PC-9 (cell line): ENCODE results near the gene ANXA11. TPM values are rescaled to one million over a fixed set of nuclear protein-coding genes. Genes with fewer than 3 reads are reported as not detected.
"Not testable (repeated sequence)": the region's sequence is repeated elsewhere in the genome, so short reads cannot be mapped to it uniquely, and the experiment has no call there.

Experiments used
- Bru-seq: library from RNA; stranded (reverse); fragments of 400-500 nt; gene quantifications from one replicate; lab custom pipeline; 2021; lab: Mats Ljungman, UMichigan
- BruChase-seq, 2 experiments: library from RNA; stranded (reverse); fragments of 400-500 nt; gene quantifications; one replicate each; lab custom pipeline; 2021; lab: Mats Ljungman, UMichigan
- BruUV-seq: library from RNA; stranded (reverse); fragments of 400-500 nt; replicated peaks from 2 replicates; lab custom pipeline; 2021; lab: Mats Ljungman, UMichigan
- CTCF ChIA-PET: fragments of 300-600 bp; sonication (Branson Sonifier 250); formaldehyde crosslinking; loops from one replicate; lab custom pipeline; 2022; ENCODE audit warnings: antibody characterized with exemption; lab: Charles Lee
- POLR2A ChIA-PET: fragments of 300-600 bp; sonication (Branson Sonifier 250); formaldehyde crosslinking; loops from one replicate; lab custom pipeline; 2022; ENCODE audit warnings: antibody characterized with exemption; ENCODE audit not compliant: unreplicated experiment; lab: Charles Lee
- DNase-seq, 2 experiments: peaks; one replicate each; pipeline versions ENCODE4 v3.0.0 to v3.0.0-alpha.2; 2015 to 2022; ENCODE audit warnings: mixed read lengths in 1 of 2
- H2AFZ ChIP-seq: fragments of 200-600 bp; sonication (generic); 2 replicates; pipeline ENCODE4 v1.8.1; 2017; ENCODE audit warnings: antibody characterized with exemption
- H3F3A ChIP-seq: fragments of 200-600 bp; sonication (generic); 2 replicates; pipeline ENCODE4 v1.8.1; 2017; ENCODE audit warnings: antibody characterized with exemption, mild to moderate bottlenecking, low read depth; ENCODE audit not compliant: insufficient read depth
- H3K27ac ChIP-seq: fragments of 200-600 bp; sonication (generic); 2 replicates; pipeline ENCODE4 v1.6.1; 2016; ENCODE audit warnings: mixed run types
- H3K27me3 ChIP-seq: fragments of 200-600 bp; sonication (generic); 2 replicates; pipeline ENCODE4 v1.6.1; 2016; ENCODE audit warnings: low read depth, mixed run types; ENCODE audit not compliant: insufficient read depth
- H3K36me3 ChIP-seq: fragments of 200-600 bp; sonication (generic); 2 replicates; pipeline ENCODE4 v1.6.1; 2016; ENCODE audit warnings: low read depth, mixed run types
- H3K4me1 ChIP-seq: fragments of 200-600 bp; sonication (generic); replicated peaks from 2 replicates; pipeline ENCODE4 v1.6.1; 2016; ENCODE audit warnings: mixed run types; ENCODE audit not compliant: insufficient read depth
- H3K4me2 ChIP-seq: fragments of 200-600 bp; sonication (generic); 2 replicates; pipeline ENCODE4 v1.6.1; 2017; ENCODE audit warnings: mixed run types
- H3K4me3 ChIP-seq: fragments of 200-600 bp; sonication (generic); 2 replicates; pipeline ENCODE4 v1.6.1; 2016; ENCODE audit warnings: mixed run types
- H3K79me2 ChIP-seq: fragments of 200-600 bp; sonication (generic); 2 replicates; pipeline ENCODE4 v1.6.1; 2017; ENCODE audit warnings: low read depth, mixed run types
- H3K9me2 ChIP-seq: fragments of 200-600 bp; sonication (generic); 2 replicates; pipeline ENCODE4 v1.8.1; 2017; ENCODE audit warnings: mild to moderate bottlenecking; ENCODE audit not compliant: insufficient read depth
- H3K9me3 ChIP-seq: fragments of 200-600 bp; sonication (generic); 2 replicates; pipeline ENCODE4 v1.8.1; 2016; ENCODE audit warnings: low read depth; ENCODE audit not compliant: insufficient read depth
- H4K20me1 ChIP-seq: fragments of 200-600 bp; sonication (generic); 2 replicates; pipeline ENCODE4 v1.8.1; 2017; ENCODE audit not compliant: insufficient read depth
- EZH2 ChIP-seq: fragments of 200-600 bp; sonication (generic); IDR thresholded peaks from 2 replicates; pipeline ENCODE4 v1.8.0; 2017; ENCODE audit warnings: antibody characterized with exemption, low read depth
- intact Hi-C: fragments of 100-400 bp; cut with micrococcal nuclease; formaldehyde crosslinking; loops from one replicate; pipeline ENCODE4 v1.10.0; 2022; ENCODE audit not compliant: unreplicated experiment
- long read RNA-seq: library from polyadenylated mRNA; stranded (forward); transcript quantifications from one replicate; pipeline ENCODE4 v2.0.0, GENCODE V29; 2022
- total RNA-seq: library from RNA; stranded (reverse); gene quantifications from 2 replicates; pipeline ENCODE4 v1.2.3, GENCODE V29; 2021
- TF ChIP-seq, protein P1 (sequence below): fragments of 200-600 bp; sonication (generic); conservative IDR thresholded peaks from 2 replicates; pipeline ENCODE4 v1.6.1; 2017; ENCODE audit warnings: mixed run types, antibody characterized with exemption, mild to moderate bottlenecking, moderate library complexity

ANXA11 gene
- total RNA-seq (287 and 318 TPM in 2 replicates), Bru-seq, nascent RNA (percentile 97 among the genes with signal in this experiment), BruChase-seq, experiment 1, labeled RNA remaining after a 2-hour chase (percentile 98 among the genes with signal in this experiment), BruChase-seq, experiment 2, labeled RNA remaining after a 6-hour chase (percentile 94 among the genes with signal in this experiment)
- long read RNA-seq, full-length matches to known transcripts, result 229 of 369 reads
- long read RNA-seq, partial matches to known transcripts, result 74 of 369 reads
- long read RNA-seq, other reads (novel, unspliced or antisense), result 66 of 369 reads

DNA sequence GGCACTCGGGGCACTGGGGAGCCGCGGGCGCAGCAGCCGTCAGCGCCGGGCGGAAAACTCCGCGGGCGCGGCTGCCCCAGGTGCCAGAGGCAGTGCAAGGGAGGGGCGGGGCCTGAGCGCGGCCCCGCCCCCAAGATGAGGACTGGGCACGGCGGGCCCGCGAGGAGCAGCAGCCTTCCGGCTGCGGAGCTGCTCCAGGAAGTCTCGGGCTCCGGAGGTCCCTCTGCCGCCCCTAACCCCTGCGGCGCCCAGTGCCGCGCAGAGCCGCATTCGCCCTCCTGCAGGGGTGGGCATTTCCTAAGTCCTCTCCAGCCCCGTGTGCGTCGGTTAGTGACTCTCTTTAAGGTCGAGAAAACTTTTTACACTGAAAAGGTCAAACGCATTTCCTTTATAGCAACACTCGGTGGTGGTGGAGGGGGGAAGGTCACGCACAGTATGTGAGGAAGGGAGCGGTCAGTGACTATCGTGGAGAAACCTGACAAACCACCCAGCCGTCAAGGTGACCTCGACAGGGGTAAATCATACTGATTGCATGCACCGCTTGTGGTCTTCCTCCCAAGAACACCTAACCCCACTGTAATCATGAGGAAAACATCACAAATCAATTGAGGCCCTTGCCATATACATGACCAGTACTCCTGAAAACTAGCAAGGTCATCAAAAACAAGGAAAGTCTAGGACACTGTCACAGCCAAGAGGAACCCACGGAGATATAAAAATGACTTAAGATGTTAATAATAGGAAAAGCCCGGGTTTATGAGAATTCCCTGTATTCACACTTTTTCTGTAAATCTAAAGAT lies at the start of gene ANXA11:
Gene ANXA11, minus strand, starts transcription at position 61 of the 800 bp plus-strand sequence. CDS start 32,676 bp downstream, outside the sequence.
- ChIA-PET POLR2A (no interaction called here), CTCF (no interaction called here)
- H3F3A ChIP-seq, result peaks cover 49% of the 10 kb centered on the region
- TF ChIP-seq EZH2, result no peak
- TF ChIP-seq, protein P1, sequence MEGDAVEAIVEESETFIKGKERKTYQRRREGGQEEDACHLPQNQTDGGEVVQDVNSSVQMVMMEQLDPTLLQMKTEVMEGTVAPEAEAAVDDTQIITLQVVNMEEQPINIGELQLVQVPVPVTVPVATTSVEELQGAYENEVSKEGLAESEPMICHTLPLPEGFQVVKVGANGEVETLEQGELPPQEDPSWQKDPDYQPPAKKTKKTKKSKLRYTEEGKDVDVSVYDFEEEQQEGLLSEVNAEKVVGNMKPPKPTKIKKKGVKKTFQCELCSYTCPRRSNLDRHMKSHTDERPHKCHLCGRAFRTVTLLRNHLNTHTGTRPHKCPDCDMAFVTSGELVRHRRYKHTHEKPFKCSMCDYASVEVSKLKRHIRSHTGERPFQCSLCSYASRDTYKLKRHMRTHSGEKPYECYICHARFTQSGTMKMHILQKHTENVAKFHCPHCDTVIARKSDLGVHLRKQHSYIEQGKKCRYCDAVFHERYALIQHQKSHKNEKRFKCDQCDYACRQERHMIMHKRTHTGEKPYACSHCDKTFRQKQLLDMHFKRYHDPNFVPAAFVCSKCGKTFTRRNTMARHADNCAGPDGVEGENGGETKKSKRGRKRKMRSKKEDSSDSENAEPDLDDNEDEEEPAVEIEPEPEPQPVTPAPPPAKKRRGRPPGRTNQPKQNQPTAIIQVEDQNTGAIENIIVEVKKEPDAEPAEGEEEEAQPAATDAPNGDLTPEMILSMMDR, result no peak
- H3K36me3 ChIP-seq, result peaks cover 11% of the 10 kb centered on the region; the same call in 1 of the 2 replicates
- H3K9me2 ChIP-seq, result no peaks in the 10 kb centered on the region
- peak within 1 kb of the TSS; percentile 92 for H3K4me3 ChIP-seq
- H3K4me1 ChIP-seq, result peaks cover 62% of the 10 kb centered on the region
- peak within 1 kb of the TSS; percentile 94 for H3K4me2 ChIP-seq
- no peaks in the 10 kb centered on the region for H3K27me3 ChIP-seq
- TSS peak; percentile 28 for BruUV-seq
- intact Hi-C loops, result loop anchor here (2.0 to 10.0 kb wide), 4 partner anchors 15 to 299 kb away; partner anchors contain the start of gene TMEM254
- H3K79me2 ChIP-seq, result peaks cover 94% of the 10 kb centered on the region
- peaks cover 35% of the 10 kb centered on the region for H4K20me1 ChIP-seq
- peak within 1 kb of the TSS; percentile 68 for H2AFZ ChIP-seq
- peak; percentile 87 to 88 for DNase-seq
- no peaks in the 10 kb centered on the region for H3K9me3 ChIP-seq
- peak within 1 kb of the TSS; percentile 98 for H3K27ac ChIP-seq

DNA sequence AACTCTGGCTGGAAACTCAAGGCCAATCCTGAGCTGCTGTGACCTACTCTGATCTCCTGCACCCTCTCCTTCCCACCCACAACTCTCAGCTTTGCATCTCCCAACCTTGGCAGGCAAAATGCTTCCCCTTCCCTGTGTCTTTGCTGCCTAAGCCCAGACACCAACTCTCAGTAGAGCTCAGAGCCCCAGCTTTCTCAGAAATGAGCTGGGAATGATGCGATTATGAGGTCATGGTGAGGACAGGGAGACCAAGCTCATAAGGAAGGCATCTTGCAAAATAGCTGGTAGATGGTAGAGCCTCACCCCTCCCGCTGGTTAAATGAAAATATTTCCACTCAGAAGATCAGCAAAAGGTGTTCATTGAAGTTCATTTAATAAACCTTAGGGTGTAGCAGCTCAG lies 49.4 kb upstream of the ANXA11 start:
- H4K20me1 ChIP-seq, H3K4me2 ChIP-seq, POLR2A ChIA-PET, H3K27ac ChIP-seq, BruUV-seq, H3K9me2 ChIP-seq, H2AFZ ChIP-seq, H3K79me2 ChIP-seq, H3K4me3 ChIP-seq, H3F3A ChIP-seq, CTCF ChIA-PET, H3K36me3 ChIP-seq, intact Hi-C loops, H3K9me3 ChIP-seq, DNase-seq, H3K27me3 ChIP-seq: not testable (repeated sequence)
- peaks cover 18% of the 10 kb centered on the region for H3K4me1 ChIP-seq

DNA sequence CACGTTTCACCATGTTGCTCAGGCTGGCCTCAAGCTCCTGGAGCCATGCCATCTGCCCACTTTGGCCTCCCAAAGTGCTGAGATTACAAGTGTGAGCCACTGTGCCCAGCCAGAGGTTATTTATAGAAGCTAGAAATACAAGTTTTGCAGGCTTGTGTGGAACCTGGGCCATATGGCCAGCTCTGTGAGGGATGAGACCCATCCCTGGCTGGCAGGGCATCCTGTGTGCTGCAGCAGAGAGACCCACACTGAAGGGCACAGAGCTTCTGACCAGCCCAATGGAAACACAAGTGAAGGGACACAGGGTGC lies 48.6 kb upstream of the ANXA11 start:
- H3K36me3 ChIP-seq, H3K9me3 ChIP-seq, H3K4me3 ChIP-seq, CTCF ChIA-PET, H4K20me1 ChIP-seq, H3K9me2 ChIP-seq, POLR2A ChIA-PET, H3K27me3 ChIP-seq, H2AFZ ChIP-seq, intact Hi-C loops, H3F3A ChIP-seq, H3K27ac ChIP-seq, H3K79me2 ChIP-seq, BruUV-seq: not testable (repeated sequence)
- peak; percentile 17 to 69 for DNase-seq
- peaks cover 18% of the 10 kb centered on the region for H3K4me1 ChIP-seq
- H3K4me2 ChIP-seq, result peak overlapping the region; percentile 48
